H1 (cell line): Measurements from ENCODE around the gene TOMM40L. TPM values are rescaled to one million over a fixed set of nuclear protein-coding genes. Genes with fewer than 3 reads are reported as not detected.

Experiments used
- CTCF ChIA-PET: fragments of 300-600 bp; sonication (Branson Sonifier 250); formaldehyde crosslinking; loops from one replicate; lab custom pipeline; 2021; ENCODE audit not compliant: partially characterized antibody; lab: Charles Lee
- POLR2A ChIA-PET: fragments of 300-600 bp; sonication (Branson Sonifier 250); formaldehyde crosslinking; loops from one replicate; lab custom pipeline; 2021; ENCODE audit warnings: inconsistent platforms; ENCODE audit not compliant: partially characterized antibody; lab: Charles Lee
- DNase-seq, 2 experiments: peaks; one replicate each; pipeline versions ENCODE4 v3.0.0 to v3.0.0-alpha.2; 2010 to 2022; ENCODE audit warnings: low spot score in 2 of 2, low read depth in 1 of 2, mixed read lengths in 1 of 2
- FAIRE-seq: peaks from 2 replicates; lab custom pipeline; 2011; peaks lifted over from hg19 to GRCh38; lab: Jason Lieb, UNC
- H2AFZ ChIP-seq: 2 replicates; pipeline ENCODE4 v1.8.1; 2012; ENCODE audit warnings: low read length, inconsistent platforms
- H2AK5ac ChIP-seq: 2 replicates; pipeline ENCODE4 v1.6.1; 2013; ENCODE audit warnings: low read depth, low read length
- H2BK120ac ChIP-seq: replicated peaks from 2 replicates; pipeline ENCODE3; 2013; ENCODE audit warnings: low read depth, low read length, inconsistent platforms
- H2BK12ac ChIP-seq: 2 replicates; pipeline ENCODE4 v1.6.1; 2013; ENCODE audit warnings: low read depth, low read length
- H2BK15ac ChIP-seq: 2 replicates; pipeline ENCODE4 v1.6.1; 2013; ENCODE audit warnings: low read length
- H2BK20ac ChIP-seq: 2 replicates; pipeline ENCODE4 v1.6.1; 2013; ENCODE audit warnings: low read length
- H2BK5ac ChIP-seq: 2 replicates; pipeline ENCODE4 v1.6.1; 2013; ENCODE audit warnings: low read depth, low read length
- H3K14ac ChIP-seq: 2 replicates; pipeline ENCODE4 v1.6.1; 2013; ENCODE audit warnings: inconsistent platforms; ENCODE audit not compliant: insufficient read length
- H3K18ac ChIP-seq: 2 replicates; pipeline ENCODE4 v1.6.1; 2013; ENCODE audit warnings: low read length; ENCODE audit errors: extremely low read depth
- H3K23ac ChIP-seq: 2 replicates; pipeline ENCODE4 v1.6.1; 2013; ENCODE audit warnings: inconsistent platforms; ENCODE audit not compliant: insufficient read length
- H3K23me2 ChIP-seq: 2 replicates; pipeline ENCODE4 v1.6.1; 2013; ENCODE audit warnings: low read depth, low read length
- H3K27ac ChIP-seq: 2 replicates; pipeline ENCODE4 v1.6.1; 2011; ENCODE audit warnings: low read depth, low read length, inconsistent platforms
- H3K27me3 ChIP-seq, 4 experiments: replicated peaks in 1 of 4; 1 replicate in 1 of 4; 2 replicates in 3 of 4; pipeline versions ENCODE4 v1.6.1 to v1.8.1; 2011 to 2013; ENCODE audit warnings: low read length in 3 of 4, mild to moderate bottlenecking in 3 of 4, inconsistent platforms in 2 of 4, mixed read lengths in 2 of 4, moderate library complexity in 1 of 4; ENCODE audit not compliant: control insufficient read depth in 3 of 4, insufficient read depth in 3 of 4; ENCODE audit errors: extremely low read depth in 1 of 4
- H3K36me3 ChIP-seq, 4 experiments: 2 replicates each; pipeline versions ENCODE4 v1.6.1 to v1.8.1; 2011 to 2013; ENCODE audit warnings: mild to moderate bottlenecking in 4 of 4, low read length in 3 of 4, moderate library complexity in 2 of 4, control low read depth in 1 of 4, inconsistent platforms in 1 of 4; ENCODE audit not compliant: insufficient read depth in 4 of 4, control insufficient read depth in 2 of 4
- H3K4ac ChIP-seq: replicated peaks from 2 replicates; pipeline ENCODE3; 2013; ENCODE audit warnings: low read length, low read depth, mixed read lengths, inconsistent platforms; ENCODE audit not compliant: insufficient read length
- H3K4me1 ChIP-seq, 4 experiments: replicated peaks in 1 of 4; 1 replicate in 1 of 4; 2 replicates in 3 of 4; pipeline versions ENCODE4 v1.6.1 to v1.8.1; 2011 to 2013; ENCODE audit warnings: low read length in 3 of 4, inconsistent platforms in 2 of 4, mixed read lengths in 1 of 4; ENCODE audit not compliant: insufficient read depth in 4 of 4, control insufficient read depth in 3 of 4
- H3K4me2 ChIP-seq, 2 experiments: 2 replicates each; pipeline versions ENCODE4 v1.6.1 to v1.8.1; 2011 to 2013; ENCODE audit warnings: low read depth in 2 of 2, low read length in 2 of 2, control low read depth in 1 of 2, inconsistent platforms in 1 of 2, mild to moderate bottlenecking in 1 of 2; ENCODE audit not compliant: insufficient read depth in 1 of 2
- H3K4me3 ChIP-seq, 4 experiments: fragments of 200-600, 300-600 bp in 1 of 4; sonication (generic), shearing (Covaris generic), sonication (Bioruptor Twin) in 1 of 4; 2 replicates each; pipeline versions ENCODE4 v1.5.1 to v1.8.1; 2011 to 2016; ENCODE audit warnings: low read length in 4 of 4, low read depth in 3 of 4, control low read depth in 2 of 4, inconsistent platforms in 2 of 4, mild to moderate bottlenecking in 2 of 4, mixed read lengths in 1 of 4, moderate library complexity in 1 of 4; ENCODE audit not compliant: insufficient read depth in 2 of 4; ENCODE audit errors: extremely low read depth in 1 of 4
- H3K56ac ChIP-seq: replicated peaks from 2 replicates; pipeline ENCODE3; 2013; ENCODE audit warnings: low read depth, mild to moderate bottlenecking, mixed read lengths, low read length, inconsistent platforms; ENCODE audit not compliant: insufficient read length
- H3K79me1 ChIP-seq: 2 replicates; pipeline ENCODE4 v1.6.1; 2013; ENCODE audit warnings: low read depth, low read length, control low read depth
- H3K79me2 ChIP-seq, 2 experiments: 2 replicates each; pipeline versions ENCODE4 v1.6.1 to v1.8.1; 2012 to 2013; ENCODE audit warnings: low read length in 2 of 2, mild to moderate bottlenecking in 2 of 2, inconsistent platforms in 1 of 2; ENCODE audit not compliant: insufficient read depth in 2 of 2, control insufficient read depth in 1 of 2
- H3K9ac ChIP-seq, 4 experiments: replicated peaks in 1 of 4; 1 replicate in 1 of 4; 2 replicates in 3 of 4; pipeline versions ENCODE4 v1.6.1 to v1.8.1; 2011 to 2013; ENCODE audit warnings: low read depth in 3 of 4, low read length in 3 of 4, control low read depth in 2 of 4, mild to moderate bottlenecking in 2 of 4, moderate library complexity in 2 of 4, inconsistent platforms in 1 of 4; ENCODE audit errors: extremely low read depth in 1 of 4
- H3K9me3 ChIP-seq, 2 experiments: 2 replicates each; pipeline versions ENCODE4 v1.6.1 to v1.8.1; 2012 to 2013; ENCODE audit warnings: mild to moderate bottlenecking in 2 of 2, moderate library complexity in 2 of 2, control low read depth in 1 of 2, inconsistent platforms in 1 of 2, low read depth in 1 of 2, low read length in 1 of 2, mixed read lengths in 1 of 2; ENCODE audit not compliant: insufficient read depth in 2 of 2
- H4K20me1 ChIP-seq, 2 experiments: replicated peaks in 1 of 2; 2 replicates each; pipeline versions ENCODE3 to v1.8.1; 2011 to 2013; ENCODE audit warnings: inconsistent platforms in 2 of 2, low read length in 2 of 2, mild to moderate bottlenecking in 1 of 2; ENCODE audit not compliant: insufficient read depth in 2 of 2, control insufficient read depth in 1 of 2
- H4K5ac ChIP-seq: 2 replicates; pipeline ENCODE4 v1.6.1; 2013; ENCODE audit warnings: low read length, low read depth, mixed read lengths, inconsistent platforms; ENCODE audit not compliant: insufficient read length
- H4K8ac ChIP-seq: 2 replicates; pipeline ENCODE4 v1.8.0; 2013; ENCODE audit warnings: mild to moderate bottlenecking, moderate library complexity, low read length, inconsistent platforms; ENCODE audit not compliant: insufficient read depth; ENCODE audit errors: extremely low read depth
- H4K91ac ChIP-seq: replicated peaks from 2 replicates; pipeline ENCODE3; 2013; ENCODE audit warnings: low read length, mixed read lengths, inconsistent platforms; ENCODE audit not compliant: insufficient read length
- ASH2L ChIP-seq: fragments of 200-600, 300-600 bp; sonication (generic); IDR thresholded peaks from one replicate; pipeline ENCODE4 v1.7.1; 2017; ENCODE audit warnings: low read length
- ATF3 ChIP-seq: IDR thresholded peaks from 2 replicates; pipeline ENCODE4 v1.6.1; 2011; ENCODE audit warnings: low read depth, mild to moderate bottlenecking, low read length; ENCODE audit not compliant: insufficient read depth
- BACH1 ChIP-seq: IDR thresholded peaks from 2 replicates; pipeline ENCODE4 v1.6.1; 2012; ENCODE audit warnings: low read length, improper control_type of control experiment
- CHD1 ChIP-seq: IDR thresholded peaks from 2 replicates; pipeline ENCODE4 v1.6.1; 2012; ENCODE audit warnings: low read depth, low read length, improper control_type of control experiment
- EZH2 ChIP-seq: fragments of 200-600 bp; sonication (generic); IDR thresholded peaks from 2 replicates; pipeline ENCODE4 v1.7.1; 2012; ENCODE audit warnings: low read depth, mild to moderate bottlenecking, moderate library complexity, low read length, inconsistent platforms; ENCODE audit not compliant: severe bottlenecking
- HDAC6 ChIP-seq: IDR thresholded peaks from one replicate; pipeline ENCODE4 v1.7.1; 2012; ENCODE audit warnings: low read depth, mild to moderate bottlenecking, inconsistent platforms, low read length, moderate library complexity
- MAFK ChIP-seq: IDR thresholded peaks from 2 replicates; pipeline ENCODE4 v1.6.1; 2012; ENCODE audit warnings: low read depth, mild to moderate bottlenecking, improper control_type of control experiment, low read length
- NRF1 ChIP-seq: IDR thresholded peaks from 2 replicates; pipeline ENCODE4 v1.6.1; 2011; ENCODE audit warnings: mild to moderate bottlenecking, low read depth, low read length, improper control_type of control experiment
- POU5F1 ChIP-seq: IDR thresholded peaks from 2 replicates; pipeline ENCODE4 v1.6.1; 2011; ENCODE audit warnings: low read depth, mild to moderate bottlenecking, low read length, moderate library complexity
- RBBP5 ChIP-seq: IDR thresholded peaks from 2 replicates; pipeline ENCODE4 v1.7.1; 2012; ENCODE audit warnings: low read depth, mild to moderate bottlenecking, inconsistent platforms, low read length, moderate library complexity, borderline replicate concordance
- RXRA ChIP-seq: IDR thresholded peaks from 2 replicates; pipeline ENCODE4 v1.6.1; 2011; ENCODE audit warnings: low read depth, mild to moderate bottlenecking, low read length, moderate library complexity; ENCODE audit not compliant: insufficient read depth
- SP4 ChIP-seq: IDR thresholded peaks from 2 replicates; pipeline ENCODE4 v1.6.1; 2012; ENCODE audit warnings: low read length, inconsistent platforms
- USF2 ChIP-seq: IDR thresholded peaks from 2 replicates; pipeline ENCODE4 v1.6.1; 2011; ENCODE audit warnings: low read length, improper control_type of control experiment
- WGBS, 2 experiments: shearing (Covaris generic) in 1 of 2; methylation state at CpG; one replicate each; pipeline versions ENCODE4 v1.1.6 to v1.1.7; 2013 to 2015; ENCODE audit warnings: low lambda C conversion rate in 2 of 2, mixed read lengths in 2 of 2, inconsistent platforms in 1 of 2, low coverage in 1 of 2, missing lambda C conversion rate in 1 of 2; ENCODE audit not compliant: insufficient replicate concordance in 2 of 2, insufficient coverage in 1 of 2, insufficient read length in 1 of 2; ENCODE audit errors: extremely low coverage in 1 of 2, missing lambda C conversion rate in 1 of 2; 5-methylcytosine and 5-hydroxymethylcytosine counted together
- polyA plus RNA-seq, 7 experiments: library from polyadenylated mRNA; depleted of rRNA in 3 of 7; stranded (reverse) in 5 of 7; unstranded in 2 of 7; fragments of >200 nt in 5 of 7; fragments of 200-250 nt in 2 of 7; gene quantifications; 1 replicate in 5 of 7; 2 replicates in 1 of 7; 4 replicates in 1 of 7; pipeline versions ENCODE4 v1.2.1 to v1.2.3, GENCODE V29; 2011 to 2013; ENCODE audit warnings: missing spikeins in 2 of 7, mixed read lengths in 2 of 7
- total RNA-seq: library from RNA; stranded (reverse); fragmentation: NEBNext Ultra II Directional; extraction: Animal tissue kit (Norgen Biotek cat#: 25700); gene quantifications from 2 replicates; pipeline ENCODE4 v1.2.1, GENCODE V29; 2021

TOMM40L gene
- total and polyA plus RNA-seq, 2 of the 8 experiments (the other 6 are each of a cell fraction or from before 2014, with no cell fraction given) = 11.4 to 15.0 TPM

GRCh38 chr1:161214369-161214768 is 11.5 kb upstream of the TOMM40L start:
- no peak overlapping the region for H3K23ac ChIP-seq
- no peak overlapping the region for H2BK5ac ChIP-seq
- H3K36me3 ChIP-seq = peaks cover 25 to 45% (median 42%) of the 10 kb centered on the region in 4 experiments
- no peak overlapping the region for H3K9ac ChIP-seq
- H4K5ac ChIP-seq = no peak overlapping the region
- H3K9me3 ChIP-seq = no peaks in the 10 kb centered on the region
- no peak overlapping the region for H2AFZ ChIP-seq
- 91% methylated on average over 9 of the region's 9 CpGs; no CpG with 5 or more reads in 1 of the 2 experiments for WGBS, 2 experiments
- DNase-seq (no peak), FAIRE-seq (no peak)
- no peak overlapping the region for H2BK12ac ChIP-seq
- no peak overlapping the region for H3K4ac ChIP-seq
- no peak overlapping the region for H2AK5ac ChIP-seq
- H3K18ac ChIP-seq = no peak overlapping the region
- H4K20me1 ChIP-seq = peaks cover 1 to 4% of the 10 kb centered on the region in 2 experiments
- peaks cover 0 to 13% (median 3%) of the 10 kb centered on the region in 4 experiments; a peak in 6 of 7 replicates for H3K4me1 ChIP-seq
- ChIA-PET POLR2A (interaction anchor here (0.9 kb wide), 1 partner anchor 18 kb away, joined by 3 read pairs; no protein-coding TSS in a partner anchor), CTCF (interaction anchor here (6.0 to 23.7 kb wide), 2 partner anchors 9 to 14 kb away, joined by 68 to 427 read pairs; partner anchors contain the start of genes ADAMTS4, NDUFS2 and TOMM40L)
- H3K56ac ChIP-seq = no peak overlapping the region
- H2BK20ac ChIP-seq = no peak overlapping the region
- H2BK120ac ChIP-seq = no peak overlapping the region
- H2BK15ac ChIP-seq = no peak overlapping the region
- H3K79me2 ChIP-seq = no peaks in the 10 kb centered on the region
- H3K79me1 ChIP-seq = no peaks in the 10 kb centered on the region
- H3K4me2 ChIP-seq = no peak overlapping the region
- no peak overlapping the region for H3K27ac ChIP-seq
- H3K27me3 ChIP-seq = no peaks in the 10 kb centered on the region
- no peaks in the 10 kb centered on the region for H3K23me2 ChIP-seq
- no peak overlapping the region for H3K14ac ChIP-seq
- no peak overlapping the region for H4K91ac ChIP-seq
- no peak overlapping the region for H3K4me3 ChIP-seq
- H4K8ac ChIP-seq = no peak overlapping the region
- TF ChIP-seq USF2 (no peak), HDAC6 (no peak), BACH1 (no peak), ATF3 (no peak), EZH2 (no peak), RBBP5 (no peak), SP4 (no peak), MAFK (no peak), CHD1 (no peak), NRF1 (no peak), RXRA (no peak), ASH2L (no peak), POU5F1 (no peak)
